ENCODE results near the gene MAGEB17. TPM values are rescaled to one million over a fixed set of nuclear protein-coding genes. Genes with fewer than 3 reads are reported as not detected.
A peak's percentile ranks its signal among the peaks of the same experiment; 100 is the strongest.
"Not testable (repeated sequence)": the region's sequence is repeated elsewhere in the genome, so short reads cannot be mapped to it uniquely, and the experiment has no call there.

MAGEB17 gene
- total RNA-seq, 2 donors from 2014 or later, result 0.52 to 7.3 TPM

GRCh38 chrX:16145656-16146055 lies 21.6 kb upstream of the MAGEB17 start:
- ATAC-seq, result no peak
- no peaks in the 10 kb centered on the region for H3K9me3 ChIP-seq
- no peak for DNase-seq
- peaks cover 15% of the 10 kb centered on the region for H3K4me1 ChIP-seq
- H3K36me3 ChIP-seq (replicated peaks in 1 of 2; ENCODE audit: insufficient read depth in 1 of 2, low read depth in 2 of 2), result no peaks in the 10 kb centered on the region
- intact Hi-C loops (cut with DNase I), result no loop called here
- H3K27ac ChIP-seq, result no peak overlapping the region
- H3K4me3 ChIP-seq, result no peak overlapping the region
- no peaks in the 10 kb centered on the region for H3K27me3 ChIP-seq
- TF ChIP-seq CTCF (IDR thresholded peaks at IDR 0.05), result no peak
- no peak for TF ChIP-seq POLR2A (IDR thresholded peaks at IDR 0.05)

GRCh38 chrX:16148896-16149295 lies 18.4 kb upstream of the MAGEB17 start:
- Histone ChIP-seq H3K9me3 (no peaks in the 10 kb centered on the region), H3K27me3 (no peaks in the 10 kb centered on the region), H3K4me1 (no peaks in the 10 kb centered on the region), H3K36me3 (replicated peaks in 1 of 2; ENCODE audit: insufficient read depth in 1 of 2, low read depth in 2 of 2) (no peaks in the 10 kb centered on the region), H3K4me3 (no peak overlapping the region), H3K27ac (no peak overlapping the region)
- DNase-seq (peak in 1 of 4 donors; percentile 4), ATAC-seq (no peak)
- intact Hi-C loops (cut with DNase I), result no loop called here
- 67 to 100% methylated on average over 1 to 3 of the region's 3 CpGs for WGBS, 2 donors
- TF ChIP-seq CTCF (IDR thresholded peaks at IDR 0.05) (no peak), POLR2A (IDR thresholded peaks at IDR 0.05) (no peak)

- DNase-seq, result no peak
- no peak for TF ChIP-seq CTCF (IDR thresholded peaks at IDR 0.05)
- no peak for TF ChIP-seq POLR2A (IDR thresholded peaks at IDR 0.05)
- H3K36me3 ChIP-seq (replicated peaks in 1 of 2; ENCODE audit: insufficient read depth in 1 of 2, low read depth in 2 of 2), result no peaks in the 10 kb centered on the region
- no peaks in the 10 kb centered on the region for H3K27me3 ChIP-seq
- no peak overlapping the region for H3K4me3 ChIP-seq
- ATAC-seq, result no peak
- no peaks in the 10 kb centered on the region for H3K9me3 ChIP-seq
- intact Hi-C loops (cut with DNase I), result no loop called here
- no peaks in the 10 kb centered on the region for H3K4me1 ChIP-seq
- H3K27ac ChIP-seq, result no peak overlapping the region
- 32 to 43% methylated on average over 5 of the region's 5 CpGs for WGBS, 2 donors
Observed at GRCh38 chrX:16155581-16156096, 11.6 kb upstream of the MAGEB17 start.

DNA sequence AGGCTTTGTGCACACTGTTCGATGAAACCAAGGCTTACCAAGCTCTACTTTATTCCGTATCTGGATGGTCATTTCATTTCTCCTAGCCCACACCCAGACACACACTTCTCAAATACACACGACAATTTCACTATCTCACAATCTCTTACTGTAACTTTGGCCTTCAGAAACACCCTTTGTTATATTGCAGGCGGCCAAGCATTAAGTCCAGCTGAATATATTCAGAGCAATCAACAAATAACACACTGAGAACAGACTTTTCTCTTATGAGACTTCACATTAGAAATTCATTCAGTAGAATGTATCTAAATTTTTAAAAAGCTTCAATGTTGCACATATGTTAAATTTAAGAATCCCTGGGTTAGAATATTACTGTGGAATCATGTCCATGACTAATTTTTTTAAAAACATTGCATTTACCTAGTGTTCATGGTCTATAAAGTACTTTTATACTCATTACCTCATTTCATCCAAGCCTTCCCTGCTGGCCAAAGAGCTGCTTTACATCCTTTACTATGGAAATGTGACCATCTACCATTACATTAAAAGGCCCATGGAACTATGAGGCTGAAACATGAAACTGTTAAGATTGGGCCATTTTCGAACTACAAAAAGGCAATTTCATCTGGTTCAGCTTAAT lies 10.5 kb upstream of the MAGEB17 start:
- intact Hi-C loops (cut with DNase I), result no loop called here
- Histone ChIP-seq H3K9me3 (no peaks in the 10 kb centered on the region), H3K27ac (no peak overlapping the region), H3K4me3 (no peak overlapping the region), H3K36me3 (replicated peaks in 1 of 2; ENCODE audit: insufficient read depth in 1 of 2, low read depth in 2 of 2) (no peaks in the 10 kb centered on the region), H3K27me3 (no peaks in the 10 kb centered on the region), H3K4me1 (no peaks in the 10 kb centered on the region)
- no peak for ATAC-seq
- WGBS, 2 donors, result 79 to 82% methylated on average over 5 of the region's 5 CpGs
- TF ChIP-seq CTCF (IDR thresholded peaks at IDR 0.05), result no peak
- TF ChIP-seq POLR2A (IDR thresholded peaks at IDR 0.05), result no peak
- DNase-seq, result no peak

GRCh38 chrX:16160729-16161128 lies 6.6 kb upstream of the MAGEB17 start:
- ATAC-seq (no peak), DNase-seq (no peak)
- no peak for TF ChIP-seq POLR2A (IDR thresholded peaks at IDR 0.05)
- TF ChIP-seq CTCF (IDR thresholded peaks at IDR 0.05), result no peak
- Histone ChIP-seq H3K36me3 (replicated peaks in 1 of 2; ENCODE audit: insufficient read depth in 1 of 2, low read depth in 2 of 2) (no peaks in the 10 kb centered on the region), H3K27me3 (no peaks in the 10 kb centered on the region), H3K9me3 (no peaks in the 10 kb centered on the region), H3K4me3 (no peak overlapping the region), H3K27ac (no peak overlapping the region), H3K4me1 (no peaks in the 10 kb centered on the region)
- intact Hi-C loops (cut with DNase I), result no loop called here
- 54 to 79% methylated on average over 2 to 3 of the region's 3 CpGs for WGBS, 2 donors

GRCh38 chrX:16161173-16161572 lies 6.1 kb upstream of the MAGEB17 start:
- H3K27ac ChIP-seq; H3K9me3 ChIP-seq; H3K4me1 ChIP-seq; H3K4me3 ChIP-seq; intact Hi-C loops (cut with DNase I); H3K36me3 ChIP-seq (replicated peaks in 1 of 2; ENCODE audit: insufficient read depth in 1 of 2, low read depth in 2 of 2); ATAC-seq; H3K27me3 ChIP-seq; DNase-seq: not testable (repeated sequence)
- no CpG with 5 or more reads among the region's 2 CpGs for WGBS, 2 donors
